D721Med (cell line): ENCODE measurements around the gene RNF145.
A peak's percentile ranks its signal among the peaks of the same experiment; 100 is the strongest.
"Not testable (repeated sequence)": the region's sequence is repeated elsewhere in the genome, so short reads cannot be mapped to it uniquely, and the experiment has no call there.

Experiments
- DNase-seq: peaks from one replicate; pipeline ENCODE4 v3.0.0; 2011; ENCODE audit warnings: low spot score; ENCODE audit not compliant: insufficient read length
- FAIRE-seq: peaks from 2 replicates; lab custom pipeline; 2011; peaks lifted over from hg19 to GRCh38; lab: Jason Lieb, UNC
- TF ChIP-seq, protein P1 (sequence below): IDR thresholded peaks from 2 replicates; pipeline ENCODE4 v1.5.1; 2012; ENCODE audit warnings: mild to moderate bottlenecking, control low read depth; ENCODE audit not compliant: insufficient read depth; ENCODE audit errors: missing control alignments

Gene RNF145

DNA sequence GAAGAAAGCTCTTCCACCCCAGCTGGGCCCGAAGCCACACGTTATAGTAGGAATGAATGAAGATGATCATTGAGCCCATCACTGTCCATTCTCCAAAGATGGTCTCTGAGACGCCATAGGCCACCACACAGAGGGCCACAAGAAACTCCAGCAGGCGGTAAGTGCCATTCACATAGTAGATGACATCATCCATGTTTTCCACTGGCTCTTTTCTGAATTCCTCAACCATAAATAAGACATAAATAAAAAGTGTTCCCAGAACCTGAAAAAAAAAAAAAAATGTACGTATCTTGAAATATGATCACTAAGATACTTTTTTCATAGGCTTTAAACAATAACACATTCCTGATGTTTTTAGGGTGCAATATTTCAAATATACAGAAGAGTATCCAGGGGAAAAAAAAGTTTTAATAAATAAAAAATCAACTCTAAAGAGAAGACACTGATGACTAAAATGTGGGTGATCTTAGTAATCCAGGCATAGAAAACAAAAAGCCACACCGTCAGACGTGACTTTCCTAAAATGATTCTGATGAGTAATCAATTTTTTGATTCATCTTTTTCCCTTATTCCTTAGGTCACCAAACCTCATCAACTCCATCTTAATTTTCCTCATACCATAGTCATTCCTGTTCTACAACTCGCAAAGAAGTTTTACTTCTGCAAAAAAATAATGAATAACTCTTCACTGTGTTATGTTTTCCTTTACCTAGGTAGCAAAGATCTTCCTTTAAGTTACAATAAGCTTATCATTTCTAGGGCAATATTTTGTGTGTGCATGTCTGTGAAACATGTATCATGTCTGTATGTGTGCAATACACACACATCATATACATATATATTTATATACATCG is 47.8 kb downstream of the RNF145 start:
- TF ChIP-seq, protein P1, sequence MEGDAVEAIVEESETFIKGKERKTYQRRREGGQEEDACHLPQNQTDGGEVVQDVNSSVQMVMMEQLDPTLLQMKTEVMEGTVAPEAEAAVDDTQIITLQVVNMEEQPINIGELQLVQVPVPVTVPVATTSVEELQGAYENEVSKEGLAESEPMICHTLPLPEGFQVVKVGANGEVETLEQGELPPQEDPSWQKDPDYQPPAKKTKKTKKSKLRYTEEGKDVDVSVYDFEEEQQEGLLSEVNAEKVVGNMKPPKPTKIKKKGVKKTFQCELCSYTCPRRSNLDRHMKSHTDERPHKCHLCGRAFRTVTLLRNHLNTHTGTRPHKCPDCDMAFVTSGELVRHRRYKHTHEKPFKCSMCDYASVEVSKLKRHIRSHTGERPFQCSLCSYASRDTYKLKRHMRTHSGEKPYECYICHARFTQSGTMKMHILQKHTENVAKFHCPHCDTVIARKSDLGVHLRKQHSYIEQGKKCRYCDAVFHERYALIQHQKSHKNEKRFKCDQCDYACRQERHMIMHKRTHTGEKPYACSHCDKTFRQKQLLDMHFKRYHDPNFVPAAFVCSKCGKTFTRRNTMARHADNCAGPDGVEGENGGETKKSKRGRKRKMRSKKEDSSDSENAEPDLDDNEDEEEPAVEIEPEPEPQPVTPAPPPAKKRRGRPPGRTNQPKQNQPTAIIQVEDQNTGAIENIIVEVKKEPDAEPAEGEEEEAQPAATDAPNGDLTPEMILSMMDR: no peak

DNA sequence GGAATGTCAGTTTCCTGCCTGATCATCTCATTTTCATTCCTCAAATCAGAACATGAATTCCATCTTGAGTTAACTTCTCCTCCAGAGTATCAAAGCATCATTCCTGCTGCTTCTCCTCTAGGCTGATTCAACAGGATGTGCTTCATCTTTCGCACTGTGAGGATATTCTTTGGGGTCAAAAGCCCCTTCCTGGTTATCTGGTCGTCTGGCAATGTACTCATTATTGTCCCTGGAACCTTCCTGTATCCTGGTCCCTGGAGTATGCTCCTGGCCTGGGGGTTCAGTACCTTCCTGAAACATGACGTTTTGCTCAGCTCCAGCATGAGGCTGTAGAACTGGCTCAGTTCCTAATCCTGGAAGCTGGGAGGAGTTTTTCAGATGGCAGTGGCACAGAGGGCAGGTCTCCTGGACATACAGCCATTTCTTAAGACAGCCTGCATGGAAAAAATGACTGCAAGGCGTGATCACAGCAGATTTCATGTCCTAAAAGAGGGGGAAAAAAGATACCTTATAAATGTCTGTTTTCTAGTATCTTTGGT is 50.7 kb downstream of the RNF145 start:
- DNase-seq: not testable (repeated sequence)

More for the DNA sequence above, 47.8 kb downstream of the RNF145 start:
- no peak for FAIRE-seq
- no peak for DNase-seq

DNA sequence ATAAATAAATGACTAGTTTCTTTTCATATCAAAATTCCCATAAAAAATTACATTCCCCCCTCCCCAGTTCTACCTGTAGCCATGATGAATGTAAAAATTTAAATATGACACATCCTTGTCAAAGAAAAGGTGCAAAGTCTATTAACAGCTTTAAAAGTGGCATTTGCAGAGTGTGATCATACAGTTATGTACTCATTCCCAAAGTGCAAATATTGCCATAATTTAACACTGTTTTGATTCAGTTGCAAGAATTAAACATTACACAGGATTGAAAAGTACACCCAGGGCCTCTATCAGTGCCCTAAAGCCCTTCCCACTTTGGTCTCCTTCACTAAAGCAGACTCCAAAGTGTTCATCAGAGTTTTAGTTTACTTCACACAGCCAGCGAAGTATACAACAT is 51.8 kb downstream of the RNF145 start:
- DNase-seq (no peak), FAIRE-seq (no peak)
- TF ChIP-seq, protein P1: no peak

More for the DNA sequence above, 50.7 kb downstream of the RNF145 start:
- not testable (repeated sequence) for FAIRE-seq

DNA sequence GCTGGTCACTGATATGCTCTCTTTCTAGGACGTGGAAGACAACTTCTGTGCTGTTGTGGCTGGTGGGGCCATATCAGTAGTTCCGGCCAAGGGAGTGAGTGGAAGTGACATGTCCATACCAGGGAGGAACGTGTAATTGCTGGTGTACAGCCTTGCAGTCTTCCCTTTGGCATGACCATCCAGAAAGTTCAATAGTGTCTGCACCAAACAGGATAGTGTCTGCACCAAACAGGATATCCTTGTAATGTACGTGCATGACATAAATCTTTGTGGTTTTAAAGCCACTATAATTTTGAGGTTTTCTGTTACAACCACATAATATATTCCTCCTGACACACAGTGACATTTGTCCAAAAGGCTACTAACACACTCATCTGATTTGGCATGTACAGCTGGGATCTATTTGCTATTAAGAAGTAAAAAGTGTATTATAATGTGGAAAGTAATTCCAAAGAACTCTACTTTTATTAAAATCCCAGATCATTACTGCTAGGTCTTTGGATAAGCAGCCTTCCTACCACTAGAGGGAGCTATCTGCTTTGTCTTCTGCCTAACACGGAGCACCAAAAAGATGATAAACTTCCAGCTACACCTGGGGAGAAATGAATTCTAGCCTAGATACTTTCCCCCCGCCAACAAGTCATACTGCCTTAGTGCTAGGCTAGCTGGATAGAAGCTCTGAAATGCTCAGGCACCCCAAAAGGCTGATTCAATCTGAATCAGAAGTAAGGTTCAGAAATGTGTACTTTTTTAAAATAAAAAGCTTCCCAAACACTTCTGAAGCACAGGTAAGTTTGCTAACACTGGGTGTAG is 52.7 kb downstream of the RNF145 start:
- DNase-seq (peak; percentile 18), FAIRE-seq (no peak)
- TF ChIP-seq, protein P1: peak; percentile 92

DNA sequence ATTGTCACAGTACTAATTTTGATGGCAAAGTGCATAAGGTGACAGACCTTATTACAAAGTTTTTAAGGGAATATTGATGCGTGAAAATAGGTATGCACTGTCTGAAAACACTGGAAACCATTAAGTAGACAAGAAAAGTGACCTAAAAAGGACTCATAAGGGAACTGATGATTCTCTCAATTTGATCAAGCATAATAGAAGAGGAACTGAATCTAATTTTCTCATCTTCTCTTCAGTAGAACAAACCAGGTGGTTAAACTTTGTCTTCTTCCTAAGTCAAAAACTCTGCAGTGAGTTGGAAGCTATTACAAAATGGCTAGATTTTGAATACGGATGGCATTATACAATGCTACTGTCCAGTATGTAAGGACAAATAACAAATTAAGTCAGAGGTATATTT is 53.4 kb downstream of the RNF145 start:
- TF ChIP-seq, protein P1: no peak
- DNase-seq (no peak), FAIRE-seq (no peak)

DNA sequence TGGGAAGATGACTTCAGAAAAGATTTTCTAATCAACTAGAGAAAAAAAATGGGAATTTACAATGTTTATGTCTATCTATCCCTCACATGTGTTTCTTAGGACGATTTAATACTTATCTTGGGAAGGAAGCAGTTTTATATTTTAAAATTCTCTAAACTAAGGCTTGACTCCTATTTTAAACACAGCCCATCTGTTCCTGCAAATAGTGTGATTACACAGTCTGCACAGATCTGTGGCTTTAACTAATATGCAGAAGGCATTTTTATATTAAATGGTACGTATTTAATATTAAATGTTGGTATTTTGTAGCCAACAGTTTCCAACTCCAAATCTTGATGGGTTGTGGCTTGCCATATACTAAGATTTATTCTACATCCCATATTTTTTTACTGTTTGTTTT is 56.5 kb downstream of the RNF145 start:
- no peak for FAIRE-seq
- TF ChIP-seq, protein P1: no peak

DNA sequence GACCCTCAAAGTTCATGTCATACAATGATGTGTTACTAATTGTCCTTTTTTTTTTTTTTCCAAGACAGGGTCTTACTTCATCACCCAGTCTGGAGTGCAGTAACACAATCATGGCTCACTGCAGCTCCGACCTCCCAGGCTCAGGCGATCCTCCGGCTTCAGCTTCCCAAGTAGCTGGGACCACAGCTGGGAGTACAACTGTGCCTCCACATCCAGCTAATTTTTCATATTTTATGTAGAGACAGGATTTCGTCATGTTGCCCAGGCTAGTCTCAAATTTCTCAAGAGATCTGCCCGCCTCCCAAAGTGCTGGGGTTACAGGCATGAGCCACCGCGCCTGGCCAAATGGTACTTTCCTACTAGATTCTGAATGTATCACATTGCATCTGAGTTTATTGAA is 60.3 kb downstream of the RNF145 start:
- DNase-seq (no peak), FAIRE-seq (no peak)
- TF ChIP-seq, protein P1: no peak

More for the DNA sequence above, 56.5 kb downstream of the RNF145 start:
- no peak for DNase-seq
